HG02623 (cell line): ENCODE data around the gene TLR5.

Experiments used
- ATAC-seq: cut with Tn5 transposase; IDR thresholded peaks from one replicate; pipeline ENCODE4 v1.9.1; 2021; ENCODE audit warnings: moderate library complexity; ENCODE audit not compliant: unreplicated experiment

The TLR5 gene

GRCh38 chr1:223147873-223148272 is 4.8 kb upstream of the TLR5 start:
- ATAC-seq, result no peak

GRCh38 chr1:223147409-223147808 is 4.4 kb upstream of the TLR5 start:
- no peak for ATAC-seq

GRCh38 chr1:223146745-223147144 is 3.7 kb upstream of the TLR5 start:
- no peak for ATAC-seq

GRCh38 chr1:223144914-223145313 is 1.9 kb upstream of the TLR5 start:
- no peak for ATAC-seq

GRCh38 chr1:223144431-223144830 is 1.4 kb upstream of the TLR5 start:
- ATAC-seq, result no peak

- ATAC-seq, result no peak
These were observed 645 bp upstream of the TLR5 start for GRCh38 chr1:223143537-223144248.

GRCh38 chr1:223142269-223142668 is 779 bp downstream of the TLR5 start:
- no peak for ATAC-seq

GRCh38 chr1:223140611-223141405 is 2.2 kb downstream of the TLR5 start:
- no peak for ATAC-seq

GRCh38 chr1:223137455-223138085 is 5.5 kb downstream of the TLR5 start:
- ATAC-seq, result no peak

- no peak for ATAC-seq
These were observed 7.0 kb downstream of the TLR5 start for GRCh38 chr1:223136086-223136485.

GRCh38 chr1:223135176-223135942 is 7.7 kb downstream of the TLR5 start:
- ATAC-seq, result no peak

GRCh38 chr1:223133824-223134435 is 9.1 kb downstream of the TLR5 start:
- peak; percentile 66 for ATAC-seq

- ATAC-seq, result no peak
These were observed 9.7 kb downstream of the TLR5 start for GRCh38 chr1:223133306-223133823.

GRCh38 chr1:223129229-223129901 is 13.7 kb downstream of the TLR5 start:
- peak; percentile 37 for ATAC-seq

GRCh38 chr1:223126741-223127140 is 16.3 kb downstream of the TLR5 start:
- ATAC-seq, result no peak

- no peak for ATAC-seq
These were observed 17.3 kb downstream of the TLR5 start for GRCh38 chr1:223125766-223126165.

GRCh38 chr1:223123011-223123610 is 19.9 kb downstream of the TLR5 start:
- no peak for ATAC-seq

GRCh38 chr1:223118418-223118817 is 24.6 kb downstream of the TLR5 start:
- no peak for ATAC-seq

GRCh38 chr1:223116950-223117349 is 26.1 kb downstream of the TLR5 start:
- no peak for ATAC-seq

GRCh38 chr1:223114871-223115270 is 28.2 kb downstream of the TLR5 start:
- no peak for ATAC-seq
